ENCODE measurements around the gene CDCA4.
"Not testable (repeated sequence)": the region's sequence is repeated elsewhere in the genome, so short reads cannot be mapped to it uniquely, and the experiment has no call there.

Gene CDCA4

GRCh38 chr14:105029402-105029801 lies 8.5 kb upstream of the CDCA4 start:
- no peak for TF ChIP-seq CTCF (conservative IDR thresholded peaks at IDR 0.05; ENCODE audit: low read depth, low read length)
- H3K4me3 ChIP-seq (ENCODE audit: low read length): no peak overlapping the region
- DNase-seq (ENCODE audit: low read depth): no peak

GRCh38 chr14:105028251-105028927 lies 7.5 kb upstream of the CDCA4 start:
- DNase-seq (ENCODE audit: low read depth): peak; percentile 54
- TF ChIP-seq CTCF (conservative IDR thresholded peaks at IDR 0.05; ENCODE audit: low read depth, low read length): no peak

GRCh38 chr14:105027718-105028117 lies 6.8 kb upstream of the CDCA4 start:
- DNase-seq (ENCODE audit: low read depth); H3K4me3 ChIP-seq (ENCODE audit: low read length): not testable (repeated sequence)

More at GRCh38 chr14:105028251-105028927, 7.5 kb upstream of the CDCA4 start:
- H3K4me3 ChIP-seq (ENCODE audit: low read length): no peak overlapping the region

GRCh38 chr14:105026802-105027563 lies 6.1 kb upstream of the CDCA4 start:
- no peak for DNase-seq (ENCODE audit: low read depth)
- H3K4me3 ChIP-seq (ENCODE audit: low read length): no peak overlapping the region

GRCh38 chr14:105026033-105026785 lies 5.3 kb upstream of the CDCA4 start:
- TF ChIP-seq CTCF (conservative IDR thresholded peaks at IDR 0.05; ENCODE audit: low read depth, low read length): no peak
- no peak overlapping the region for H3K4me3 ChIP-seq (ENCODE audit: low read length)
- DNase-seq (ENCODE audit: low read depth): no peak

More at GRCh38 chr14:105026802-105027563, 6.1 kb upstream of the CDCA4 start:
- TF ChIP-seq CTCF (conservative IDR thresholded peaks at IDR 0.05; ENCODE audit: low read depth, low read length): no peak

GRCh38 chr14:105025429-105025828 lies 4.5 kb upstream of the CDCA4 start:
- no peak overlapping the region for H3K4me3 ChIP-seq (ENCODE audit: low read length)

More at GRCh38 chr14:105025429-105025828, 4.5 kb upstream of the CDCA4 start:
- DNase-seq (ENCODE audit: low read depth): no peak
- no peak for TF ChIP-seq CTCF (conservative IDR thresholded peaks at IDR 0.05; ENCODE audit: low read depth, low read length)

Data from retinal pigment epithelial cell (primary cell).